ENCODE data around the gene ROBO1. TPM values are rescaled to one million over a fixed set of nuclear protein-coding genes. Genes with fewer than 3 reads are reported as not detected.

The ROBO1 gene
- total RNA-seq, 2 experiments from 2014 or later, result 8.6 to 9.0 TPM

DNA sequence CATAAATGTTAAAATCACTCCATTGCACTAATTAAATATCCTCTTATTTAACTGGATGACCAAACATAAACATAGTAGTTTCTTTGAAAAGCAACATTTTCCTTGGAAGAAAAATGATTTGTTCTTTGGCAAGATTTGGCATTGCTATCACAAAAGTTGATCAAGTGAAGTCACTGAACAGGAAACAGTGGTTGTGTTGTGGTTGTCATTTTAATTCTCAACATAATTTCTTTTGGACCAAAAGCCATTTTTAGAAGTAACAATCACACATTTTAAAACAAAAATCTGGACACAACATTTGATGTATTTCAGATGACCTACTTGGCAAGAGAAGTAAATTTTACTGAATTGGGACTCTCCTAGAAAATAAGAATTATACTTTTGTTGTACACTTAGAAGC is 872.3 kb downstream of the ROBO1 start:
- Mint-ChIP-seq H3K36me3 (ENCODE audit: low read depth) (no peaks in the 10 kb centered on the region), H3K27me3 (no peaks in the 10 kb centered on the region), H3K9me3 (peaks cover 7% of the 10 kb centered on the region), H3K27ac (no peak overlapping the region), H3K4me1 (ENCODE audit: low read depth) (peaks cover 3% of the 10 kb centered on the region), H3K4me3 (no peak overlapping the region)
- POLR2A ChIA-PET, result no interaction called here
- ATAC-seq, result no peak
- DNase-seq, result no peak
- TF ChIP-seq, protein P1, sequence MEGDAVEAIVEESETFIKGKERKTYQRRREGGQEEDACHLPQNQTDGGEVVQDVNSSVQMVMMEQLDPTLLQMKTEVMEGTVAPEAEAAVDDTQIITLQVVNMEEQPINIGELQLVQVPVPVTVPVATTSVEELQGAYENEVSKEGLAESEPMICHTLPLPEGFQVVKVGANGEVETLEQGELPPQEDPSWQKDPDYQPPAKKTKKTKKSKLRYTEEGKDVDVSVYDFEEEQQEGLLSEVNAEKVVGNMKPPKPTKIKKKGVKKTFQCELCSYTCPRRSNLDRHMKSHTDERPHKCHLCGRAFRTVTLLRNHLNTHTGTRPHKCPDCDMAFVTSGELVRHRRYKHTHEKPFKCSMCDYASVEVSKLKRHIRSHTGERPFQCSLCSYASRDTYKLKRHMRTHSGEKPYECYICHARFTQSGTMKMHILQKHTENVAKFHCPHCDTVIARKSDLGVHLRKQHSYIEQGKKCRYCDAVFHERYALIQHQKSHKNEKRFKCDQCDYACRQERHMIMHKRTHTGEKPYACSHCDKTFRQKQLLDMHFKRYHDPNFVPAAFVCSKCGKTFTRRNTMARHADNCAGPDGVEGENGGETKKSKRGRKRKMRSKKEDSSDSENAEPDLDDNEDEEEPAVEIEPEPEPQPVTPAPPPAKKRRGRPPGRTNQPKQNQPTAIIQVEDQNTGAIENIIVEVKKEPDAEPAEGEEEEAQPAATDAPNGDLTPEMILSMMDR (IDR thresholded peaks at IDR 0.05), result no peak
- intact Hi-C loops (cut with micrococcal nuclease), result no loop called here
- CTCF ChIA-PET, result no interaction called here

DNA sequence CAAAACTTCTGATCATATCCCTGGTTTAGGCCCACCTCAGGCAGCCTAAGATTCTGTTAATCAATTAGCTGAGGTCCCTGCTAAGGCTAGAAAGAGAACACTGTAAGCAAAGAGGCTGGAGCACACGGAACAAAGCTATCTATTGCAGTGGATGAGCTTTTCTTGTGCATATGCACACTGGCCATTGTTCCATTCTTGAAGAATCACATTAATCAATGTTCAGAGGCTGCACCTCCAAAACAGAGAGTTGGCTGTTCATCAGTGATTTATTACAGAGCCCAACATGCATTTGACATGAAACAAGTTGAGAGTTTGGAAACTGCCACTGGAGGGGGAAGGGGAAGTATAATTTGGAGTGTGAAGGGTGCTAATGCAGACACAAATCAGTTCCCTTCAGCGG is 873.0 kb downstream of the ROBO1 start:
- peaks cover 3% of the 10 kb centered on the region for H3K4me1 Mint-ChIP-seq (ENCODE audit: low read depth)
- no peak overlapping the region for H3K27ac Mint-ChIP-seq
- intact Hi-C loops (cut with micrococcal nuclease), result no loop called here
- POLR2A ChIA-PET, result no interaction called here
- H3K27me3 Mint-ChIP-seq, result no peaks in the 10 kb centered on the region
- TF ChIP-seq, protein P1 (IDR thresholded peaks at IDR 0.05), result no peak
- peaks cover 7% of the 10 kb centered on the region for H3K9me3 Mint-ChIP-seq
- no peaks in the 10 kb centered on the region for H3K36me3 Mint-ChIP-seq (ENCODE audit: low read depth)
- DNase-seq (no peak), ATAC-seq (no peak)
- CTCF ChIA-PET, result no interaction called here
- H3K4me3 Mint-ChIP-seq, result no peak overlapping the region

DNA sequence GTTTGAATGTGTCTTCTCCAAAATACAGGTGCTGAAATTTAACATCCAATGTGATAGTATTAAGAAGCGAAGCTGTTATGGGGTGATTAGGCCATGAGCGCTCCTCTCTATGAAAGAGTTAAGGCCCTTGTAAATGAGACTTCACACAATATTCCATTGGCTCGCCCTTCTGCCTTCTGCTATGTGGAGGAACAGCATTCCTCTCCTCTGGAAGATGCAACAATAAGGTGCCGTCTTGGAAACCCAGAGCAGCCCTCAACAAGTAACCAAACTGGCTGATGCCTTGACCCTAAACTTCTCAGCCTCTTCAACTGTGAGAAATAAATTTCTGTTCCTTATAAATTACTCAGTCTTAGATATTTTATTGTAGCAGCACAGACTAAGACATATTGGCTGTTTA is 874.6 kb downstream of the ROBO1 start:
- ChIA-PET CTCF (no interaction called here), POLR2A (no interaction called here)
- intact Hi-C loops (cut with micrococcal nuclease), result no loop called here
- Mint-ChIP-seq H3K27me3 (no peaks in the 10 kb centered on the region), H3K4me1 (ENCODE audit: low read depth) (peaks cover 3% of the 10 kb centered on the region), H3K36me3 (ENCODE audit: low read depth) (no peaks in the 10 kb centered on the region), H3K4me3 (no peak overlapping the region), H3K27ac (no peak overlapping the region), H3K9me3 (peaks cover 7% of the 10 kb centered on the region)
- TF ChIP-seq, protein P1 (IDR thresholded peaks at IDR 0.05), result no peak
- ATAC-seq (no peak), DNase-seq (no peak)

DNA sequence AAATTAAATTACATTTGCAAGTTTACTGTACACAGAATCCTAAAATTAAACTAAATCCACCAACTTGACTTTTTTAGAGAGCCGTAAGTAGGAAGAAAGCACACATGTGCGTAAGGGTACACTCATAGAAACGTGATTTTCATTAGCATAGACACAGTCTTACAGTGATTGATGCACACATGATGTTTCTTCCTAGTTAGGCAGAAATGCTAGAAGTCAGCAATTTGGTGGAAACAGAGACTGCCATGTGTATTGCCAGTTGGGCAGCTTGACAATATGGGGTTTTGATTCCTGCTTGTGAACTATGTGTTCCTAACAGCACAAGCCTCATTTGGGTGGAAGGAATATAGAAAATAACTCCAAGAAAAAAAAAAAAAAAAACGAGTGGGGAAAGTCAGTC is 878.5 kb downstream of the ROBO1 start:
- H3K36me3 Mint-ChIP-seq (ENCODE audit: low read depth), result no peaks in the 10 kb centered on the region
- H3K4me1 Mint-ChIP-seq (ENCODE audit: low read depth), result no peaks in the 10 kb centered on the region
- DNase-seq (no peak), ATAC-seq (no peak)
- H3K27me3 Mint-ChIP-seq, result no peaks in the 10 kb centered on the region
- intact Hi-C loops (cut with micrococcal nuclease), result no loop called here
- ChIA-PET CTCF (no interaction called here), POLR2A (no interaction called here)
- no peak overlapping the region for H3K27ac Mint-ChIP-seq
- TF ChIP-seq, protein P1 (IDR thresholded peaks at IDR 0.05), result no peak
- peaks cover 6% of the 10 kb centered on the region for H3K9me3 Mint-ChIP-seq
- no peak overlapping the region for H3K4me3 Mint-ChIP-seq

DNA sequence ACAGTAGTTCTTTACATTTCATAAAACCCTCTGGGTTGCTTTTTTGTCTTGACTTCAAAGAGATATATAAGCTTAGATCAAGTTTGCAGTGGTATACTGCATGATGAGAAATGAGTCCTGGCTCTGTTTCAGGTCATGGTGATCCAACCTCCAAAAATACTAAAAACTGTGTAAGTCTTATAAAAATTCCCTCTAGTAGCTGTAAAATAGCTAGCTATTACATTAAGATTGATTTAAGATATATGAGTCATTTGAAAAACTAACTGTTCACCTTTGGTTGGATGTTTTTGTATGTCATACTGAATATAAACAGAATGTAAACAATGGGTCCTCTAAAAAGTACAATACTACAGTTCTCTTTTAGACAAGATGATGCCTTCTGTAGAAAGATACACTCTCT is 879.2 kb downstream of the ROBO1 start:
- TF ChIP-seq, protein P1 (IDR thresholded peaks at IDR 0.05), result no peak
- peaks cover 6% of the 10 kb centered on the region for H3K9me3 Mint-ChIP-seq
- no peaks in the 10 kb centered on the region for H3K36me3 Mint-ChIP-seq (ENCODE audit: low read depth)
- CTCF ChIA-PET, result no interaction called here
- ATAC-seq (no peak), DNase-seq (no peak)
- H3K27me3 Mint-ChIP-seq, result no peaks in the 10 kb centered on the region
- intact Hi-C loops (cut with micrococcal nuclease), result no loop called here
- no peaks in the 10 kb centered on the region for H3K4me1 Mint-ChIP-seq (ENCODE audit: low read depth)
- no peak overlapping the region for H3K27ac Mint-ChIP-seq
- no peak overlapping the region for H3K4me3 Mint-ChIP-seq
- POLR2A ChIA-PET, result no interaction called here

Data from activated CD8-positive, alpha-beta T cell treated with anti-CD3 and anti-CD28 coated beads for 36 hours (primary cell).